Gastroesophageal sphincter (tissue), 4 donors: ENCODE data around the gene BMPR1A. TPM values are rescaled to one million over a fixed set of nuclear protein-coding genes. Genes with fewer than 3 reads are reported as not detected.
A peak's percentile ranks its signal among the peaks of the same experiment; 100 is the strongest.

Experiments
- ATAC-seq: fragments of 150-250 bp; one replicate; pipeline ENCODE4 v1.9.1; 2016; ENCODE audit warnings: mild to moderate bottlenecking, moderate library complexity
- H3K27ac ChIP-seq, 4 donors: fragments of 200-600 bp; sonication (generic) in 3 of 4; 1 replicate in 3 of 4; 2 replicates in 1 of 4; pipeline ENCODE4 v1.5.1; 2016 to 2019
- H3K27me3 ChIP-seq: fragments of 200-600 bp; sonication (generic); one replicate; pipeline ENCODE4 v1.5.1; 2019
- H3K36me3 ChIP-seq, 2 donors: fragments of 200-600 bp; sonication (generic); one replicate each; pipeline ENCODE4 v1.5.1; 2019; ENCODE audit warnings: control low read depth in 1 of 2
- H3K4me1 ChIP-seq, 3 donors: fragments of 200-600 bp; sonication (generic); 1 replicate in 2 of 3; 2 replicates in 1 of 3; pipeline ENCODE4 v1.5.1; 2016 to 2019; ENCODE audit warnings: control low read depth in 2 of 3
- H3K4me3 ChIP-seq, 2 donors: fragments of 200-600 bp; sonication (generic); one replicate each; pipeline ENCODE4 v1.5.1; 2019; ENCODE audit warnings: mild to moderate bottlenecking in 1 of 2, moderate library complexity in 1 of 2
- H3K9me3 ChIP-seq, 3 donors: fragments of 200-600 bp; sonication (generic); one replicate each; pipeline ENCODE4 v1.5.1; 2017 to 2019; ENCODE audit warnings: control low read depth in 2 of 3
- EP300 ChIP-seq: sonication (generic); formaldehyde crosslinking; IDR thresholded peaks from one replicate; pipeline ENCODE4 v1.6.1; 2017; ENCODE audit warnings: antibody characterized with exemption, mild to moderate bottlenecking
- POLR2A ChIP-seq, 2 donors: fragments of 450-650 bp; IDR thresholded peaks; one replicate each; pipeline ENCODE4 v1.6.1; 2017; ENCODE audit warnings: antibody characterized with exemption in 2 of 2, mild to moderate bottlenecking in 2 of 2, moderate library complexity in 1 of 2
- POLR2AphosphoS5 ChIP-seq: sonication (generic); formaldehyde crosslinking; IDR thresholded peaks from one replicate; pipeline ENCODE4 v1.6.1; 2017; ENCODE audit warnings: antibody characterized with exemption
- WGBS, 2 donors: methylation state at CpG; one replicate each; pipeline ENCODE4 v1.1.5; 2018; ENCODE audit warnings: low coverage in 1 of 2; 5-methylcytosine and 5-hydroxymethylcytosine counted together
- total RNA-seq, 4 donors: library from RNA; depleted of rRNA; stranded (reverse); fragments of >200 nt; gene quantifications; one replicate each; pipeline ENCODE4 v1.1.0, GENCODE V29; 2016
- TF ChIP-seq, protein P1 (sequence below), 4 experiments: fragments of 200-600 bp in 2 of 4; fragments of 450-650 bp in 2 of 4; sonication (generic) in 1 of 4; IDR thresholded peaks; one replicate each; pipeline ENCODE4 v1.5.1; 2017 to 2019; ENCODE audit warnings: antibody characterized with exemption in 4 of 4, mild to moderate bottlenecking in 2 of 4, moderate library complexity in 2 of 4

BMPR1A gene
- total RNA-seq, 4 donors from 2014 or later: 91.5 to 121 (median 117) TPM

GRCh38 chr10:86727470-86727869 lies 28.9 kb upstream of the BMPR1A start:
- H3K36me3 ChIP-seq: peaks cover 0 to 14% of the 10 kb centered on the region in 2 donors
- no peaks in the 10 kb centered on the region for H3K27me3 ChIP-seq
- H3K27ac ChIP-seq: peak overlapping the region in 2 of 4 donors; percentile 93 to 96
- WGBS, 2 donors: 60 to 76% methylated on average over 3 to 6 of the region's 6 CpGs
- H3K9me3 ChIP-seq: no peaks in the 10 kb centered on the region
- peaks cover 0 to 33% (median 0%) of the 10 kb centered on the region in 3 donors for H3K4me1 ChIP-seq
- no peak for ATAC-seq
- H3K4me3 ChIP-seq: no peak overlapping the region
- TF ChIP-seq EP300 (no peak), POLR2A (IDR thresholded peaks at IDR 0.05) (no peak), POLR2AphosphoS5 (no peak)
- TF ChIP-seq, protein P1, sequence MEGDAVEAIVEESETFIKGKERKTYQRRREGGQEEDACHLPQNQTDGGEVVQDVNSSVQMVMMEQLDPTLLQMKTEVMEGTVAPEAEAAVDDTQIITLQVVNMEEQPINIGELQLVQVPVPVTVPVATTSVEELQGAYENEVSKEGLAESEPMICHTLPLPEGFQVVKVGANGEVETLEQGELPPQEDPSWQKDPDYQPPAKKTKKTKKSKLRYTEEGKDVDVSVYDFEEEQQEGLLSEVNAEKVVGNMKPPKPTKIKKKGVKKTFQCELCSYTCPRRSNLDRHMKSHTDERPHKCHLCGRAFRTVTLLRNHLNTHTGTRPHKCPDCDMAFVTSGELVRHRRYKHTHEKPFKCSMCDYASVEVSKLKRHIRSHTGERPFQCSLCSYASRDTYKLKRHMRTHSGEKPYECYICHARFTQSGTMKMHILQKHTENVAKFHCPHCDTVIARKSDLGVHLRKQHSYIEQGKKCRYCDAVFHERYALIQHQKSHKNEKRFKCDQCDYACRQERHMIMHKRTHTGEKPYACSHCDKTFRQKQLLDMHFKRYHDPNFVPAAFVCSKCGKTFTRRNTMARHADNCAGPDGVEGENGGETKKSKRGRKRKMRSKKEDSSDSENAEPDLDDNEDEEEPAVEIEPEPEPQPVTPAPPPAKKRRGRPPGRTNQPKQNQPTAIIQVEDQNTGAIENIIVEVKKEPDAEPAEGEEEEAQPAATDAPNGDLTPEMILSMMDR (IDR thresholded peaks at IDR 0.05): no peak

GRCh38 chr10:86728056-86728455 lies 28.4 kb upstream of the BMPR1A start:
- no peak for ATAC-seq
- peak overlapping the region in 3 of 4 donors; percentile 78 to 96 (median 93) for H3K27ac ChIP-seq
- 89% methylated on average over 3 of the region's 3 CpGs; no CpG with 5 or more reads in 1 of the 2 donors for WGBS, 2 donors
- TF ChIP-seq, protein P1 (IDR thresholded peaks at IDR 0.05): no peak
- no peak for TF ChIP-seq EP300
- H3K4me3 ChIP-seq: no peak overlapping the region
- H3K36me3 ChIP-seq: peaks cover 0 to 14% of the 10 kb centered on the region in 2 donors
- peaks cover 0 to 39% (median 5%) of the 10 kb centered on the region in 3 donors for H3K4me1 ChIP-seq
- no peaks in the 10 kb centered on the region for H3K27me3 ChIP-seq
- H3K9me3 ChIP-seq: no peaks in the 10 kb centered on the region

DNA sequence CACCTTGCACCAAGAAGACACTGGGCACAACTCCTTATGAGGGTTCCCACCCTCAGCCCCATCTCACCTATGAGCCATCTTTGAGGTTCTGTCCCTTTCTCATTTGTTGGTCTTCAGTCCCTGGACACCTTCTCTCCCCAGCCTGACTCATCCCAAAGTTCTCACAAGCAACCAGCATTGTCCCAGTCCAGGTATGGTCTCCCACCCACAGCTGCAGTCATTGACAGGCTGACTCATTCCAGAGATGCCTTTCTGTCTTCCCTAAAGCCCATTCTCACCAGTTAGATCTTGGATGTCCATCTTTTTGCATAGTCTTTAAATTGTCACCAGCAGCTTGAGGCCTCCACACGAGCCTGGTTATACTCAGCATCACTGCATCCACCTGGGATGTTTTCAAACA lies 26.7 kb upstream of the BMPR1A start:
- 78% methylated on average over 1 of the region's 1 CpG; no CpG with 5 or more reads in 1 of the 2 donors for WGBS, 2 donors
- H3K27ac ChIP-seq: peak overlapping the region; percentile 24 to 96 (median 86)

DNA sequence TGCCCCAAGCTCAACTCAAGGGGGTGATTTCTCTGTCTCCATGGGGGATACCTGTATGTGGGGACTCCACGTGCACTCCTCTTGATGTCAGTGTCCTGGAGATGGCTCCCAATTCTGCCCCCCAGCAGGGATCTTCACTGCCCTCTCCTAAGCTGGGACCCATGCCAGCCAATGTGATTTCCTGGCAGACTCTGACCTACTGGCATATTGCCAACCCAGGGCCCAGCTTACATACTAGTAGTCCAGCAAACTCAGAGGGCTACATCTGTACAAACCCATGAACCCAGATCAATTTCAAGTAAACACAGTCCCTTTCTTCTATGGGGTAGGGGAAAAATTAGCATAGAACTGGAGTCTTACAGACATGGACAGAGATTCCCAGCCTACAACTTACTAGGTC lies 26.2 kb upstream of the BMPR1A start:
- Histone ChIP-seq H3K36me3 (peaks cover 0 to 8% of the 10 kb centered on the region in 2 donors), H3K4me1 (peaks cover 5 to 60% (median 11%) of the 10 kb centered on the region in 3 donors), H3K27me3 (no peaks in the 10 kb centered on the region), H3K4me3 (no peak overlapping the region), H3K9me3 (no peaks in the 10 kb centered on the region), H3K27ac (peak overlapping the region; percentile 78 to 96 (median 94))
- no peak for ATAC-seq
- WGBS, 2 donors: no CpG with 5 or more reads among the region's 1 CpG
- TF ChIP-seq, protein P1 (IDR thresholded peaks at IDR 0.05): no peak
- TF ChIP-seq POLR2AphosphoS5: peak; percentile 43

More for the DNA sequence above, 26.7 kb upstream of the BMPR1A start:
- TF ChIP-seq EP300: no peak
- no peaks in the 10 kb centered on the region for H3K27me3 ChIP-seq
- H3K4me1 ChIP-seq: peaks cover 5 to 55% (median 11%) of the 10 kb centered on the region in 3 donors
- H3K4me3 ChIP-seq: no peak overlapping the region
- no peak for ATAC-seq
- H3K36me3 ChIP-seq: peaks cover 0 to 14% of the 10 kb centered on the region in 2 donors
- no peaks in the 10 kb centered on the region for H3K9me3 ChIP-seq

GRCh38 chr10:86732771-86733170 lies 23.6 kb upstream of the BMPR1A start:
- TF ChIP-seq EP300 (no peak), POLR2A (IDR thresholded peaks at IDR 0.05) (no peak), POLR2AphosphoS5 (no peak)
- TF ChIP-seq, protein P1 (IDR thresholded peaks at IDR 0.05): no peak
- no peaks in the 10 kb centered on the region for H3K36me3 ChIP-seq
- peaks cover 5 to 82% (median 13%) of the 10 kb centered on the region in 3 donors for H3K4me1 ChIP-seq
- H3K27me3 ChIP-seq: no peaks in the 10 kb centered on the region
- 37 to 54% methylated on average over 2 to 7 of the region's 13 CpGs for WGBS, 2 donors
- peak; percentile 6 for ATAC-seq
- H3K27ac ChIP-seq: peak overlapping the region; percentile 93 to 96 (median 95)
- H3K4me3 ChIP-seq: no peak overlapping the region
- H3K9me3 ChIP-seq: no peaks in the 10 kb centered on the region
